ENCODE results near the gene KCTD17.

DNA sequence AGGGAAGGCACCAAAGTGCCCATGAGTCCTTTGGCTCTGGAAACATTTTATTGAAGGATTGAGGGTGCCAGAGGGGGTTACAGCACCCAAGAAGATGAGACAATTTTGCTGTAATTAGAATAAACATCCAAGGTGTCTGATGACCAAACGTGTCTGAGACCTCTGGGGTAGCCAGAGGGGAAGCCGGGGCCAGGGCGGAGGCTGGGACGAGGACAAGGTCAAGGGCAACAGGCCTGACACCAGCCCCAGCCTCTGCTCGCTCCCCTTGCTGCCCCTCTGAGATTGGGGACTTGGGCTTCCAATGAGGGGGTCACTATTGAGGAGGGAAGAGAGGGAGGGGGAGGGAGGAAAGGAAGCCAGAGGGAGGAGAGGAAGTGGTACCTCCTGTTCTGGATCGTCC, 32.4 kb downstream of the KCTD17 start:
- TF ChIP-seq TAF1 (IDR thresholded peaks at IDR 0.05; ENCODE audit: borderline replicate concordance, insufficient read depth, low read length), result no peak
- no peak for TF ChIP-seq POLR2AphosphoS5 (IDR thresholded peaks at IDR 0.05; ENCODE audit: low read depth, low read length)
- TF ChIP-seq SIN3A (IDR thresholded peaks at IDR 0.05; ENCODE audit: borderline replicate concordance, insufficient read depth, low read length), result no peak
- TF ChIP-seq, protein P1, sequence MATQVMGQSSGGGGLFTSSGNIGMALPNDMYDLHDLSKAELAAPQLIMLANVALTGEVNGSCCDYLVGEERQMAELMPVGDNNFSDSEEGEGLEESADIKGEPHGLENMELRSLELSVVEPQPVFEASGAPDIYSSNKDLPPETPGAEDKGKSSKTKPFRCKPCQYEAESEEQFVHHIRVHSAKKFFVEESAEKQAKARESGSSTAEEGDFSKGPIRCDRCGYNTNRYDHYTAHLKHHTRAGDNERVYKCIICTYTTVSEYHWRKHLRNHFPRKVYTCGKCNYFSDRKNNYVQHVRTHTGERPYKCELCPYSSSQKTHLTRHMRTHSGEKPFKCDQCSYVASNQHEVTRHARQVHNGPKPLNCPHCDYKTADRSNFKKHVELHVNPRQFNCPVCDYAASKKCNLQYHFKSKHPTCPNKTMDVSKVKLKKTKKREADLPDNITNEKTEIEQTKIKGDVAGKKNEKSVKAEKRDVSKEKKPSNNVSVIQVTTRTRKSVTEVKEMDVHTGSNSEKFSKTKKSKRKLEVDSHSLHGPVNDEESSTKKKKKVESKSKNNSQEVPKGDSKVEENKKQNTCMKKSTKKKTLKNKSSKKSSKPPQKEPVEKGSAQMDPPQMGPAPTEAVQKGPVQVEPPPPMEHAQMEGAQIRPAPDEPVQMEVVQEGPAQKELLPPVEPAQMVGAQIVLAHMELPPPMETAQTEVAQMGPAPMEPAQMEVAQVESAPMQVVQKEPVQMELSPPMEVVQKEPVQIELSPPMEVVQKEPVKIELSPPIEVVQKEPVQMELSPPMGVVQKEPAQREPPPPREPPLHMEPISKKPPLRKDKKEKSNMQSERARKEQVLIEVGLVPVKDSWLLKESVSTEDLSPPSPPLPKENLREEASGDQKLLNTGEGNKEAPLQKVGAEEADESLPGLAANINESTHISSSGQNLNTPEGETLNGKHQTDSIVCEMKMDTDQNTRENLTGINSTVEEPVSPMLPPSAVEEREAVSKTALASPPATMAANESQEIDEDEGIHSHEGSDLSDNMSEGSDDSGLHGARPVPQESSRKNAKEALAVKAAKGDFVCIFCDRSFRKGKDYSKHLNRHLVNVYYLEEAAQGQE (IDR thresholded peaks at IDR 0.05; ENCODE audit: insufficient read depth in 1 of 2, low read depth in 2 of 2, low read length in 2 of 2), result no peak

Data from PFSK-1 (cell line).